HT-29 (cell line): ENCODE measurements around the gene CDCA7L. TPM values are rescaled to one million over a fixed set of nuclear protein-coding genes. Genes with fewer than 3 reads are reported as not detected.
"Not testable (repeated sequence)": the region's sequence is repeated elsewhere in the genome, so short reads cannot be mapped to it uniquely, and the experiment has no call there.

Experiments
- DNase-seq: peaks from one replicate; pipeline ENCODE4 v3.0.0-alpha.2; 2015; ENCODE audit warnings: low spot score
- total RNA-seq: library from RNA; depleted of rRNA; stranded (reverse); fragments of >200 nt; shearing (Covaris generic); gene quantifications from 2 replicates; pipeline ENCODE4 v1.2.3, GENCODE V29; 2014

The CDCA7L gene
- total RNA-seq, 1 experiment from 2014 or later = 62.5 TPM

DNA sequence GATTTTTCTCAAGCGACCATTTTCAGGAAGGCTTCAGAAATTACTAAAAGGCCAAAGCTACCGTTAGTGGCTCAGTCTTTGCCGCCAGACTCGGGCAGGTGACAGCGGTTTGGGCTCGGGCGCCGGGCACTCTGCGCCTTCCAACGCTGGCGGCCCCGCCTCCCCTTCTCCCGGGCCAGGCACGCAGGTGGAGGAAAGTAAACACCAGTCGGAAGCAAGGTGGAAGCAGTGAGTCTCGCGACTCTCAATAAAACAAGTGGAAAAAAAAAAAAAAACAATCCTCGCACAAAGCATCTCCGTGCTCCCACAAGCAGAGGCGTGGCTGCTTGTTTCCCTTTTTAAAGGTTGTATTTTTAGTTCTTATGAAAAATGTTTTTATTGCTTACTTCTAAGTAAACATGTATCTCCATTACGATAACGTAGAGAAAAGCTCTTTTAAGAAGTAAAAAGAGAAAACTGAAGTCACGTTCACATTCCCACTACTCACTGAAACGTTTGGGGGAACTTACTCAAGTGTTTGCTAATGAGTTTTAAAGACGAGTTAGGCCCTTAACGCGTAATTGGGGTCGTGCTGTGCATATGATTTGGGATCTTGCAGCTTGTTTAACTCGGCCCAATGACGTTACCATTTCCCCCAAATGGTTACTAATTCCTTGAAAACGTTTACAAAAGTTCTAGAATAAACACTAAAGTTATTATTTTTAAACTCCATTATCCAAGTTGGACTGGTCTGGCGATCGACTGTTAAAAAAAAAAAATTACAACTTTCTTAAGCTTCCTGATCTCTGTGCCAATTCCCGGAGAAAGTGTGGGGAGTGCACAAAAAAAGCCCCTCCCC lies 864 bp downstream of the CDCA7L start:
- peak; percentile 85 for DNase-seq

DNA sequence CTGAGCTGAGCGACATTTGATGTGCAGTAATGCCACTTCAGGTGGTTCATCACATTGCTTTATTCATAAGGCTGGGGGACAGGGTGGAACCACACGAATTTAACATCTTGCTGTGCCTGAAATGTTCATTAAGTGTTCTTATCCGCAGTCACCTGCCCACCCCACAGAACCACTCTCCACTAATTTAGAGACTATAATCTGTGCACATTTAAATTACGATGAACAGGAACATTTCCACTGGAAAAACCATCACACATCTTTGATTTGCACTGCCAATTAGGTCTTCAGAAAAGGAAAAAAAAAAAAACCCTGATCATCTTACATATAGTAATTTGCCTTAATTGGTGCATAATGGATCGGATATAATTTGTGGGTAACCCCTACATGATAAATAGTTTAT lies 2.3 kb downstream of the CDCA7L start:
- DNase-seq = no peak

DNA sequence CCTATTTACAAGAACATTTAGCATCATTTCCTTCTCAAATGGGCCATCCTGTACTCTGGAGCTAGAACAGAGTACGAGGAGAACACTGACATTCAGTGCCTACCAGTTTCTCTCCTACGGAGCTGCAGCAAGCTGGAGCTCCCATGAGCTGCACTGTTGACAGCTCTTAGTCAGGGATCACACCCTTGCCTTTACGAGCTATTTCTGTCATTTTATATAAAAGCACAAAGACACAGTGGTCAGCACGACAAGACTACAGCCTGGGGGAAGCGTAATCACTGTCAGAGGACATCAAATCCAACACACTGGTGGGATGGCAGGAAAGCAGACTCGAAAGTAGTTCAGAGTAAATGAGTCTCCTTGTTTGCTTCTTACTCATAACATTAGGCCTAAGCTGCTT lies 2.7 kb downstream of the CDCA7L start:
- no peak for DNase-seq

DNA sequence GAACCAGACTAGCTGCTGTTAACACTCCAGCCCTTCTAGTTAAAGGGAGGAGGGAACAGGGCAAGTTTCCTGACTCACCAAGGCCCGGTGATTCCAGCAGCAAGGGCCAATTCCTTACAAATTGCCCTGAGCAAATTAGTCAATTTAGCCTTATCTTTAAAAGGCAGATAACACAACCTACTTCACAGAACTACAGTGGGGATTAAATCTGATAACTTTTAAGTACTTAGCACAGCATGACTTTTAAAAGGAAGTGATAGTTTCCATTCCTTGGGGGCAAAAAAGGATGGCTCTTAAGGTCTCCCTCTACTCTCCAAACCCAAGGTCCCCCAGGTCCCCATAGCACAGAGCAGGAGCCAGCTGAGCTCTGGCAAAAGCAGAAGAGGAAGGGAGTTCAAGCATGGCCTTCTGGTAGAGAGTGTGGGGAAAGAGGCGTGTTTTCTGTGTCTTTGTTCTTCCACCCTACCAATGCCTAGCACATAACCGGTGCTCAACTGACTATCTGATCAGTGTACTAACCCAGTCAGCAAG lies 4.0 kb downstream of the CDCA7L start:
- no peak for DNase-seq

DNA sequence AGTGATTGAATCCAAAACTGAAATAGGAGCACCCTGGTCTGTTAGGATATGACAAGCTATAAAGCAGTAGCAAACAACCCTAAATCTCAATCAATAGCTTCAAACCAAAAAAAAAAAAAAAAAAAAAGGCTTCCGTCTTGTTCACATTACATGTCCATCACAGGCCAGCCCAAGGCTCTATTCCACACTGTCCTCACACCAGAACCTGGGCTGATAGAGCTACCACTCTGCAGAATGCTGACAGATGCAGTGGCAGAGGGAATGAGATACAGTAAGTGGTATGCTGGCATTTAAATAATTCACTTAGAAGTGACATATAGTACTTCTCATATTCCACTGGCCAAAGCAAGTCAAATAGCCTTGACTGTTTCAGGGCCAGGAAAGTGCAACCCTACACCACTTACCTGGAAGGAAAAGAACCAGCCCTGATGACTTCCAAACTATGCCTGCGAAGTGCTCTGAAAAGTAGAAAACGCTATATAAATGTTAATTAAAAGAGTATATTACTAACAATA lies 5.8 kb downstream of the CDCA7L start:
- DNase-seq = no peak

DNA sequence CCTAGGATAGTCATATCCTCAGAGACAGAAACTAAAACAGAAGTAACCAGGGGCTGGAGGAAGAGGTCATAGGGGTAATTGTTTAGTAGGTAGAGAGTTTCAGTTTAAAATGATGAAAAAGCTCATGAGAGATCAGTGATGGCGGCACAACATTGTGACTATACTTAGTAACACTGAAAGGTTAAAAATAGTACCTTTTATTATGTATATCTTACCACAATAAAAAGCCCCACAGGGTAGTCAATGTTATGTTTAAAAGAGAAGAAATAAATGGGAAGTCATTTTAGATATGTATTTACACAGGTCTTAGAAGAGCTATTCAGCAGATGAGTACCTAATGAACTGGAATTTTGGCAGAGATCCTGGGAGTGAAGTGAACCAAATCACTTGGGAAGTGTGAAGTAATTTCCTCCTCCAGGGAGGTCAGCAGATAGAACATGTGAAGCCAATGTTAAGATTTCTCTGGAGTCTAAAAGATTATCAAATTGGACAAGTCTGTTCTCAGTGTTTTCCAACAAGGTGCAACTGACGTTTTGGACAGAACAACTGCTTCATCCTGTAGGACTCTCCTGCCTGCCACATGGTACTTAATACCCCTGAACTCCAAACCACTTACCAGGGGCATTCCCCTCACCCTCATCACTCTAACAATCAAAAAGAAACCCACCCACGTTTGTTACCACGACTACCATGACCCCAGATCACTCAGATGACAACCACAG lies 6.4 kb downstream of the CDCA7L start:
- DNase-seq = no peak

DNA sequence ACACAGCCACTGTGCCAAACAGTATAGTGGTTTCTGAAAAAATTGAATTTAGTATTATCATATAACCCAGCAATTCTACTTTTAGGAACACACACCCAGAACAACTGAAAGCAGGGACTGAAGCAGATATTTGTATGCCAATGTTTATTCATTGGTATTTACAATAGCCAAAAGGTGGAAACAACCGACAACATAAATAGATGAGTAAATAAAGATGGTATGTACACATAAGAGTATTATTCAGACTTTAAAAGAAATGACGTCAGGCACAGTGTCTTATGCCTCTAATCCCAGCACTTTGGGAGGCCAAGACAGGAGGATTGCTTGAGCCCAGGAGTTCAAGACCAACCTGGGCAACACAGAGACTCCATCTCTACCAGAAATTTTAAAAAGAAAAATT lies 7.2 kb downstream of the CDCA7L start:
- DNase-seq = no peak

DNA sequence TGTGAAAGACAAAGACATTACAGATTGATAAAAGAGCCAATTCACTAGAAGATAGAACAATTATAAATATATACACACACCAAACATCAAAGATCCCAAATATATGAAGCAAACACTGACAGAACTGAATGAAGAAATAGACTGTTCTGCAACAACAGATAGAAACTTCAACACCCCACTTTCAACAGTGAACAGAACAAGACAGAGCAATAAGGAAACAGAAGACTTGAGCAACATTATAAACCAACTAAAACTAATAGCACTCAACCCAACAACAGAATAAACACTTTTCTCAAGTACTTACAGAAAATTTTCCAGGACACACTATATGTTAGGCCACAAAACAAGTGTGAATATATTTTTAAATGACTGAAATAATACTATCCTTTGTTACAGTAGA lies 10.9 kb downstream of the CDCA7L start:
- DNase-seq = no peak

DNA sequence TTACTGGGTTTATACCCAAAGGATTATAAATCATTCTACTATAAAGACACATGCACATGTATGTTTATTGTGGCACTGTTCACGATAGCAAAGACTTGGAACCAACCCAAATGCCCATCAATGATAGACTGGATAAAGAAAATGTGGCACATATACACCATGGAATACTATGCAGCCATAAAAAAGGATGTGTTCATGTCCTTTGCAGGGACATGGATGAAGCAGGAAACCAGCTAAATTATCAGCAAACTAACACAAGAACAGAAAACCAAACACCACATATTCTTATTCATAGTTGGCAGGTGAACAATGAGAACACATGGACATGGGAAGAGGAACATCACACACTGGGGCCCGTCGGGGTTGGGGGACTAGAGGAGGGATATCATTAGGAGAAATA lies 12.4 kb downstream of the CDCA7L start:
- DNase-seq = not testable (repeated sequence)

DNA sequence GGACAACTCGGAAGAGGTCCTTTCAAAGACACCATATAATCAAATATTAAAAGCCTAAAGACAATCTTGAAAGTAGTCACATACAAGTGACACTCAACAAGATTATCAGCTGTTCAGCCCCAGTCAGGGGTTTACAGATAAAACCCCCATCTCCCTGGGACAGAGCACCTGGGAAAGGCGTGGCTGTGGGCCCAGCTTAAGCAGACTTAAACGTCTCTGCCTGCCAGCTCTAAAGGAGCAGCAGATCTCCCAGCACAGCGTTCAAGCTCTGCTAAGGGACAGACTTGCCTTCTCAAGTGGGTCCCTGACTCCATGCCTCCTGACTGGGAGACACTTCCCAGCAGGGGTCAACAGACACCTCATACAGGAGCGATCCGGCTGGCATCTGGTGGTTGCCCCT lies 18.0 kb downstream of the CDCA7L start:
- DNase-seq = no peak

DNA sequence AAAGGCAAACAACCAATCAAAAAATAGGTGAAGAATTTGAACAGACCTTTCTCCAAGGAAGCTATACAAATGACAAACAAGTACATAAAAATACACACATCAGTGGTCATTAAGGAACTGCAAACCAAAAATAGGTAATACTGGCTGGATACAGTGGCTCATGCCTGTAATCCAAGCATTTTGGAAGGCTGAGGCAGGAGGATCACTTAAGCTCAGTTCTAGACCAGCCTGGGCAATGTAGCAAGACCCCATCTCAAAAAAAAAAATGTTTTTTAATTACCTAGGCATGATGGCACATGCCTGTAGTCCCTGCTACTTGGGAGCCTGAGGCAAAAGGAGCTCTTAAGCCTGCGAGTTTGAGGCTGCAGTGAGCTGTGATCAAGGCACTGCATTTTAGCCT lies 19.3 kb downstream of the CDCA7L start:
- no peak for DNase-seq

DNA sequence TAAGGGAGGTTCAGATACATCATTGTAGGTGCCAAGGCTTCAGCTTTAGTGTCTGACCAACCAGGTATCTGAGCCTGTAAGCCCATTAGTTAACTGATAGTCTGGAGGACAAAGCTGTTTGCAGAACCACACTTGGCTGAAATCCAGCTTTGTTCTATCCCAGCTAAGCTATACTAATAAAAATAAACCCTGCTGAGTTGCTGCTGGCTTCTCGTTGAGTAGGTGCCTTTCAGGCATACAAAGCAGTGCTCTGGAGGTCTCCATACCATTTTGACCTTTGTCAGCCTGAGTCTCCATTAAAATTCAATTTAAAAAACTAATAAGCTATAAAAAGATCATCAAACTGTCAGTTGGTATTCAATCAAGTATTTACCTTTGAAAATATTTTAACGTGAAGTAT lies 22.0 kb downstream of the CDCA7L start:
- DNase-seq = peak; percentile 70

DNA sequence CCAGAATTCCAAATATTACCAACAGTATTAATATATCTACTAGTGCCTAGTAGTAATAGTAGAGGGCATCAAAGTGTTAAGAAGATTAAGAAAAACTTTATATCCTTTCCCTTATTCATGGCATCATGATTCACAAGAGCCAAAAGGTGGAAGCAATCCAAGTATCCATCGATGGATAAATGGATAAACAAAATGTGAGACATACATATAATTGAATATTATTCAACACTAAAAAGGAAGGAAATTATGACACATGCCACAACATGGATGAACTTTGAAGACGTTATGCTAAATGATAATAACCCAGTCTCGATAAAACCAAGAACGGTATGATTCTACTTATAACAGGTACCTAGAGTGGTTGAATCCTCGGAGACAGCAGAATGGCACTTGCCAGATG lies 23.1 kb downstream of the CDCA7L start:
- DNase-seq = no peak

DNA sequence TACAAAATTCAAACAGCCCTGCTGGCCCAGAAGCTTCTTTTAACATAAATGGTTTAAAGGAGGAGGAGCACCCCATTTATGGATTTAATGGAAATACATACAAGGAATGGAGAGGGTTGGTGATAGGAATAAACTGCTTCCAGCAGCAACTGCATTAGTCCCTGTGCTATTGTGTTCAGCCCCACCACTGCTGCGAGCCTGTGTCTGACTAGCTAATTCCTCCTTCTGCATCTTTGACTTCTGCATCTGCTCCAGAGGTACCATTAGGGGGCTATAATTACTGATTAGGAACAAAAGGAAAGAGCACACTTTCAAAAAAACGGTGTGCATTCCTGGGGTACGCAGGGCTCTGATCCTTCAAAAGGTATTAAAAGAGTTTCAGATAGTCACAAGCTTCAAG lies 24.8 kb downstream of the CDCA7L start:
- no peak for DNase-seq

DNA sequence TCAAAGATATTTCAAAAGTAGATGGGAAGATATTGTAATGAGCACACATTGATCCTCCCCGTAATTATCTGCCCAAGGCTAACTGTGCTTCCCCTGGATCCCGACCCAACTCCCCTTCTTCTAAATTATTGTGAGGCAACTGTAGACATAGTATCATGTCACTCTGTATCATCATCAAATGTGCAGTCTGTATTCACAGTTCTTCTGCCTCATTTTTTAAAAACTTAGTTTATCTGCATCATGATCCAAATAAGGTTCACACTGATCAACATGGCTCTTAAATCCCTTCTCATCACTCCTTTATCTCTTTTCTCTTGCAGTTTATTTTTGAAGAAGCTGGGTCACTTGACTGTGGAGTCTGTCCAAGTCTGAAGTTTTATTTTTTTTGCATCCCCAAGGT lies 27.5 kb downstream of the CDCA7L start:
- no peak for DNase-seq

DNA sequence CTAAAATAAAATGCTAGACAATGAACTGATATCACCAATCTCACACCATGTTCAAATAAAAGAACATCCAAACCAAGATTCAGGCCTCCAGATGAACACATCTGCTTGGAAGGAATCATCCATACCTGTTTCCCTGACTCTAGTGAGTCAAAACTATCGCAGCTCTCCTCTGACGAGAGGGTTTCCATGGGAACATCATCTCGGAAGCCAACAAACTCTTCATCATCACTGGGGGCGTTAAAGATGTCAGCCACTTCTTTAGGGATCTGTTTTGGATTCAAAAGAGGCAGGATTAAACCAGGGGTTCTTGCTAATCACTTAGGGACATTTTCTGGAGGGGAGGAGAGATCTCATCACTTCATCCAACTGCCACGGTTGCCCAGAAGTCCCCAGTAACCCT lies 29.1 kb downstream of the CDCA7L start:
- no peak for DNase-seq

DNA sequence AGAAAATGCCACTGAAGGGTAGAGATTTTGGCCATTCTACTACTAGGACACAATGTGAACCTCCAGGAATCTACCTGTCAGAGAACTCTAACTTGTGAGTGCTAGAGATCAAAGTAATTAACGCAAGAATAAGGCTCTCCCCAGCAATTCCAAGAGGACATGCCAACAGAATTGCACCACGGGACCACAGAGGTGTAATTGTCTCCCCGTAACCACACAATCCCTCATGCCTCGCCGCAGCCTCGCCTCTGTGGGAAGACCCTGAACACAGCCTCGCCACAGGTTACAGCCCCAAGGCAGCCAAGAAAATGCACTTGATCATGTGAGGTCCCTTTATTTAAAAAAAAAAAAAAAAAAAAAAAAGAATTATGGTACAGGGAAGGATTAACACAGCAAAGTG lies 29.5 kb downstream of the CDCA7L start:
- no peak for DNase-seq

DNA sequence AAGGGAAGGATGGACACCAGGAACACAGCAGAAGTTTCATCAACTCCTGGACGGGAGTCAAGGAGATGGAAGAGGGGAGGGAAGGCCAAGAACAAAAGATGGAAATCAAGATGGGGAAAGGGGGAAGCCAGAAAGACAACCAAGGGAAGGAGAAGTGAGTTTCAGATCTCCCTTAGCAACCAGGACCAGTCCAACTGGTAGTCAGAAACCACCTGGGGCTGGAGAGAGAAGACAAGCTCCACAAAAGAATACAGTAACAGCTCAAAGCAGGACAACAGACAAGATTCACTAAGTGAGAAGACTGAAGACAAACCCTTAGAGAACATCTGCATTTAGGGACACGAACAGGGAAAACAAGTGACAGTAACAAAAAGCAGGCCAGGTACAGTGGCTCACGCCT lies 30.6 kb downstream of the CDCA7L start:
- DNase-seq = no peak

DNA sequence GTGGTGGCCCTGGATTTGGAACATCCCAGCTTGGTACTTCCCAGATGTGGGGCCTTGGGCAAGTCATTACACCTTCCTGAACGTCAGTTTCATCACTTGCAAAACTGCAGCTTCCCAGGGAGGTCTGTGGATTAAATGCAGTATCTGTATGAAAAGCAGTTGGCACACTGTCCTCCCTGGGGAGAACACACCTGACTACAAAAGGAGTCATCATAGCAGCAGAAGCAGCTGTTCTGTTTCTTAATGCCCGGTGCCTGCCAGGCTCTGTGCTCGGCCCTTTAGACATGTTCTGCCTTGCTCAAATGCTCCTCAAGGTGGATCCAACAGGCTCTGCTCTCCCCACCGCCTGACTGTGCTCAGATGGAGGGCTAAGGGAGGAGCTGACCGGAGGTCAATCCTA lies 31.0 kb downstream of the CDCA7L start:
- no peak for DNase-seq

DNA sequence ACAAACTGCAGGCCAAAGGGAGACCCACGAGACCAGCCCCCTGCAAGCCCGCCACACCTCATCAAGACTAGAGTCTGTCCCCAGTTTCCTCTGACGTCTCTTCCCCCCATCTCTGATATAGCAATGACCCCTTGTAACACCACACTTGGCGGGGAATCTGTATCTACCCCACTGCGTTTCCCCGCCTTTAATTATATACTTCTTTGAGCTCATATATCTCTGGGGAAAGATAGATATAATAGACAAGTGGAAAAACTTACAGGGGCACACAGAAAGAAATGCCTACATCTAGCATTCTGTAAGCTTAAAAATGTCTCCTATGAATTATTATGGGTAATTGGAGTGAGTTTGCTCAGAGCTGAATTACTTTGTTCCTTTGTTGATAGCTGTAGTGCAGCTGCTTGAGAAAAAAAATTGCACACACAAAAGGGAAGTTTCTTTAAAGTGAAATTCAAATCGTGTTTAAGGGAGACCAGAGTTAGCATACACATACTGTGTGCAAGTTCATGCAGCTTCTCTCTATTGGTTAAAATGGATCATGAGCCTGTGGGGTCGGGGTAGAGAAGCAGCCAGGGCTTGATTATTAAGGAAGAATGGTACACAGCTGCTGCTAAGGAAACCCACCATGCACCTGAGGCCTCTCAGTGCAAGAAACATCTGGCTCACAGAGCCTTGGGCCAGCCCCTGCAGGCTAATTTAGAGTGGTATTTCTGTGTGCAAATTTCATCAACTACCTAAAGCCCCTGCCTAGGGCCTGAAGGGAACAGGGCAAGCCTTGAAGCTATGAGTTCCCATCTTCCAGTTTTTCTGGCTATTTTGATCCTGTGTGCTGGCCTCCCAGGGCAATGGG lies 32.5 kb downstream of the CDCA7L start:
- DNase-seq = no peak

DNA sequence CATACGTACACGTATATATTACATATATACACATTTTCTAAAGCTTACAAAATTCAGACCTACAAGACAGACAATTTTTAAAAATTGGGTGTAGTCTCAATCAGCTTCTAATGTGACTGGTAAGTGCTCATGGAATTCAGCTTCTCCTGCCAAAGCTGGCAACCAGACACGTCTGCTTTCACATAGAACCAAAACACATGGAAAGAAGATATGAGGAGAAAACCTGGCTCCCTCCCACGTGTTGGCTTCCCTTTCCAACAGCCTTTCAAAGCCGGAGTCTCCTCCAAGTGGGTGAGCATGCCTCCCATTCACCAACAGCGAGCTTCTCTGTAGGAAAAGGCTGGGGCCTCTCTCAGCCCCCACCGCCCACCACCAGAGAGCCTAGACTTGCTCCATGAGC lies 33.4 kb downstream of the CDCA7L start:
- no peak for DNase-seq

DNA sequence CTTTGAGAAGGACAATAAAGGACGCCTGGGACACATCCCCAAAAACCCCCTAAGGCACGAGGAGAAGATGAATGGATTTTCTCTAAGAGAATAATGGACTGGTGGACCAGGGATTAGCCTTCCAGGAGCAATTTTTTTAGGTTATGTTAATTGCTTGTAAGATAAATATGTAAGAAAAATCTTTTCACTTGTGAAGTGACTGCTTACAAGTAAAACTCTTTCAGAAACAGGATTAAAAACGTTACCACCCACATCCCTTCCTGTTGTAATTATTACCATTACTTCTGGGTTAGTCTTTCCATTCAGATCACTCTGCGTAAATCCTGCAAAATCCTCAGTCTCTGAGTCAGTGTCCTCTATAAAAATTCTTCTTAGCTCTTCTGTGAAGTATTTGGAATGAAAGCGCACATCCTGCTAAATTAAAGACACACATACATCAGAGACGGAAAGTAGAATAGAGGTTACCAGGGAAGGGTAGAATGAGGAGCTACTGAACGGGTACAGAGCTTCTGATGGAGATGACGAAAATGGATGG lies 34.3 kb downstream of the CDCA7L start:
- no peak for DNase-seq
